Stimulated activated CD4-positive, alpha-beta T cell treated with anti-CD3 and anti-CD28 coated beads, Interleukin-4, amount 100 ng/mL, for 48 hours (primary cell): ENCODE data around the gene SLC22A24.
"Not testable (repeated sequence)": the region's sequence is repeated elsewhere in the genome, so short reads cannot be mapped to it uniquely, and the experiment has no call there.

Experiments
- DNase-seq, 2 donors: peaks; one replicate each; pipeline ENCODE4 v3.0.0-alpha.2; 2020; ENCODE audit warnings: low read depth in 2 of 2

Gene SLC22A24, protein sequence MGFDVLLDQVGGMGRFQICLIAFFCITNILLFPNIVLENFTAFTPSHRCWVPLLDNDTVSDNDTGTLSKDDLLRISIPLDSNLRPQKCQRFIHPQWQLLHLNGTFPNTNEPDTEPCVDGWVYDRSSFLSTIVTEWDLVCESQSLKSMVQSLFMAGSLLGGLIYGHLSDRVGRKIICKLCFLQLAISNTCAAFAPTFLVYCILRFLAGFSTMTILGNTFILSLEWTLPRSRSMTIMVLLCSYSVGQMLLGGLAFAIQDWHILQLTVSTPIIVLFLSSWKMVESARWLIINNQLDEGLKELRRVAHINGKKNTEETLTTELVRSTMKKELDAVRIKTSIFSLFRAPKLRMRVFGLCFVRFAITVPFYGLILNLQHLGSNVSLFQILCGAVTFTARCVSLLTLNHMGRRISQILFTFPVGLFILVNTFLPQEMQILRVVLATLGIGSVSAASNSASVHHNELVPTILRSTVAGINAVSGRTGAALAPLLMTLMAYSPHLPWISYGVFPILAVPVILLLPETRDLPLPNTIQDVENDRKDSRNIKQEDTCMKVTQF

DNA sequence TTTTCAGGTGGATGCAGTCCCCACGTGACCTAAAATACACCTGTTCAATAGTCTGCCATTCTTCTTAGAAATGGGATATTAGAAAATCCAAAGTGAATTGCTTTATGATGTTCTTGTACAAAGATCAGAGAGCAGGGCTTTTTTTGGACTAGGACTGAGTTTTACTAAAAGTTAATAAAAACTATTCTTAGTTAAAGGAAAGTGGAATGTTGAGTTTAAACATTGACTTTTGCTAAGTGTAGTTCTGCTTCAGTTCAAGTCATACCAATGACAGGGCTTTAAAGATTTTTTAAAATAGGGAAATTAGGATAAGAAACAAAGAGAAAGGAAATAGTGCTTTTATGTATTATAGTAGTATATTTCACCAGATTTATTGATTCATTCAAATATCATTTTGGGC is at the start of gene SLC22A24:
Gene SLC22A24 (minus strand): TSS at position 101 of the 400 bp plus-strand sequence. CDS start 442 bp downstream, outside the sequence.
- no peak for DNase-seq

DNA sequence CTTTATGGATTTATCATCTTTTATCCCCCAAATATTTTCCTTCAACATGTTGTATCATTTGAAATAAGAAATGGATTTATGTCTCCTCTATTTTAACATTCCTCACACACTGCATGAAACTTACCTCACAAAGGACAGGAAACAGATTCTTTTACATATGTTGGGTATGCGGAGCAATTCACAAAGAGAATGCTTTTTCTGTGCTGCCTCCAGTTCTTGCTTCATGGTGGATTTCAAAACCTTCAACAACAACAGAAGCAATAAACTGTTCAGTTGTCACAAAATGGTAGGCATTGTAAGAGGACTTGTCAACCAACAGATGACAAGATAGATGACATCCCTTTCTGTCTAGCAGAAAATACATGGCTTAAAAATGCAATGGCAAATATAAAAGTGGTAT is 36.5 kb upstream of the SLC22A24 start:
- DNase-seq, result no peak

DNA sequence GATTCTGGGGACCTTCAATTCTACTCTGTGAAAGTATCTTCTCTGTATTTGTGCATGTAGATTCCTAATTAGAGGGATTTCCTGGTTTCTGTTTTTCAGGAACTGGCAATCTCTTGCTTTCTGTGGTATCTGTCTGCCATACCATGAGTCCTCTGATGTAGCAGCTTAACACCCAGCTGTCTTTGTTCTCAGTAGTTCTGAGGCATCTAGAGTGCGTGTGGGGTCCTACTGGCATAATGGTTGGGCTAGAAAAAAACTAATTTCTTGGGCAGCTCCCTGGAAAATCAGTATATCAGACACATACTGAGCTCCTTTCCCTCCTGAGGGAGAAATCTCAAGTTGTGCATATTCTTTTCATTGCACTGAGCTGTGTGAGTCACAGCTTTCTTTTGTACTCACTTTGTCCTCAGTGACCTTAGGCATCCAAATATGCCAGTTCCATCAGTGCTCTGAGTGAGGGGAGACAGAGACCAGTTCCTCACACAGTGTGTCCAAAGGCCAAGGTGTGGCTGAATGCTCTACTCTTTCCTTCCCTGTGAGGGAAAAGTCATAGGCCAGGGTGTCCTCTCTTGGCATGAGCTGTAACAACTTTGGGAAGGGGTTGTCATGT is 35.5 kb upstream of the SLC22A24 start:
- no peak for DNase-seq

DNA sequence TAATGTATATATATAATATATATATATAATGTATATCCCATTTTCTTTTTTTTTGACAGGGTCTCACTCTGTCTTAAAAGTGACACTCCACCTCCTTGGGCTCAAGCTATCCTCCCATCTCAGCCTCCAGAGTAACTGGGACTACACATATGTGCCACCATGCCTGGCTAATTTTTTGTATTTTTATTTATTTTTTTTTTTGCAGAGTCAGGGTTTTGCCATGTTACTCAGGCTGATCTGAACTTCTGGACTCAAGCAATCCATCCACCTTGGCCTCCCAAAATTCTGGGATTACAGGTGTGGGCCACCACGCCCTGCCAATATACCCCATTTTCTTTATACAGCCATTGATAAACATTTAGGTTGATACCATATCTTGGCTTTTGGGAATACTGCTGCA is 33.9 kb upstream of the SLC22A24 start:
- DNase-seq, result no peak

DNA sequence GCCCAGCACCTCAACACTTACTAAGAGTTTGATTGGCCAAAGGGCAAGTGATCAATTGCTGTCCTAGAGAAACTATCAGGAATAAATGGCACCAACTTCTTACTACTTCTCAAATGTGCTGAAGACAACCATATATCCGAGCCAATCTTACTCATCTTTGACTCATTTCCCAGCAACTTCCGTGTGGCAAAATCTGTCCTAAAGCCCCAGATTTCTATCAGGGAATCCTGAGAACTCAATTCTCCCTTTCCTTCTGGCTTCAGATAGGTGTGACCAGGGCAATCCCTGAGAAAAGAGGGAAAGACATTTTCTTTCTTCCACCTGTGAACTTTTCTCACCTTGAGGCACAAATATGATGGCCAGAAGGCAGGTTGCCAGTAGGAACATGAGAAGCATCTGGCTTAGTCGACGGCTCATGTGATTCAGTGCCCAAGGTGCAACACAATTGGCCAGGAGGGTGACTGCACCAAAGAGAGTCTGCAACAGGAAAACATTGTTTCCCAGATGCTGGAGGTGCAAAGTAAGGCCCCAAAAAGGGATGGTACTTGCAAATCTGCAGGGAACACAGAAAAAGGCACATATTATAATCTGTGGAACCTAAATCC is 21.8 kb upstream of the SLC22A24 start:
- no peak for DNase-seq

DNA sequence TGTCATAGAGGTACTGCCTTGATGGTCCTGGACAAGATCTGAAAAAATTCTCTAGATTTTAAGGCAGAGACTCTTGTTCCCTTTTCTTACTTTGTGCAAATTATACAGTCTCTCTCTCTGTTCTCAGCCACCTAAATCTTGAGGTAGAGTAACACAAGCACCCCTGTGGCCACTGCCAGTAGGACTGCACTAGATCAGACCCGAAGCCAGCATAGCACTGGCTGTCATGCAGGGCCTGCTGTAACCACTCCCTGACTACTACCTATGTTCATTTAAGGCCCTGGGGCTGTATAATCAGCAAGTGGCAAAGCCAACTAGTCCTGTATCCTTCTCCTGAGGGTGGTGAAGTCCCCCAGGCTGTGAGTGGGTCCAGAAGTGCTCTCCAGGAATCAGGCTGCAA is 11.8 kb upstream of the SLC22A24 start:
- no peak for DNase-seq

DNA sequence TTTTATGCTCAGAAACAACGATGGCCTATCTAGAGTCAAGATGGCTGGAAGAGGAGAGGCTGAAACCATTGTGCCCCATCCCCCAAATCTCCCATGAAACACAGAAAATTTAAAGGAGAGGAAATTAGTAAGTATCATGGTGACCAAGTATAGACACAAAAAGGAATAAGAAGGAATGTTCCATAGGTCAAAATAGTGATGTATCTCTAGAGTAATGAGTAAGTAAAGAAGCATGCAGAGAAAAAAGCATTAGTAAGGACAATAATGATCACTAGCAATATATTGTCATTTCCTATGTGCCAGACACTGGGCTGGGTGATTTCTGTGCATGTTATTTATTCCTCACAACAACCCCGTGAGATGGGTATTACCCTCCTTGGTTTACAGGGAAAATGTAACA is 2.6 kb upstream of the SLC22A24 start:
- no peak for DNase-seq

DNA sequence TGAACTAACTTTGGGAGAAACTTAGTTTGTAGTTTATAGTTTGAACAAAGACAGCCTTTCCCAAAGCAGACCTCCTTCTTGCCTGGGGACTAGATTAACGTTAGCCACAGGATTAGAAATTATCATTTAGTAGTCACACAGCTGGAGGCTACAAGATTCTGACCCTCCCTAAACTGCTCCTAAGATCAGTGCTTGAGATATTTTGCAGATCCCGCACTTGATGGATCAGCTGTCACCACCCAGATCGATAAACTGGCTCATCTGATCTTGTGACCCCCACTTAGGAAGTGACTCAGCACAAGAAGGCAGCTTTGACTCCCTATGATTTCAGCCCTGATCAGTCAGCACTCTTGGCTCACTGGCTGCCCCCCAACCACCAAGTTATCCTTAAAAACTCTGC is 1.6 kb downstream of the SLC22A24 start:
- DNase-seq, result no peak

DNA sequence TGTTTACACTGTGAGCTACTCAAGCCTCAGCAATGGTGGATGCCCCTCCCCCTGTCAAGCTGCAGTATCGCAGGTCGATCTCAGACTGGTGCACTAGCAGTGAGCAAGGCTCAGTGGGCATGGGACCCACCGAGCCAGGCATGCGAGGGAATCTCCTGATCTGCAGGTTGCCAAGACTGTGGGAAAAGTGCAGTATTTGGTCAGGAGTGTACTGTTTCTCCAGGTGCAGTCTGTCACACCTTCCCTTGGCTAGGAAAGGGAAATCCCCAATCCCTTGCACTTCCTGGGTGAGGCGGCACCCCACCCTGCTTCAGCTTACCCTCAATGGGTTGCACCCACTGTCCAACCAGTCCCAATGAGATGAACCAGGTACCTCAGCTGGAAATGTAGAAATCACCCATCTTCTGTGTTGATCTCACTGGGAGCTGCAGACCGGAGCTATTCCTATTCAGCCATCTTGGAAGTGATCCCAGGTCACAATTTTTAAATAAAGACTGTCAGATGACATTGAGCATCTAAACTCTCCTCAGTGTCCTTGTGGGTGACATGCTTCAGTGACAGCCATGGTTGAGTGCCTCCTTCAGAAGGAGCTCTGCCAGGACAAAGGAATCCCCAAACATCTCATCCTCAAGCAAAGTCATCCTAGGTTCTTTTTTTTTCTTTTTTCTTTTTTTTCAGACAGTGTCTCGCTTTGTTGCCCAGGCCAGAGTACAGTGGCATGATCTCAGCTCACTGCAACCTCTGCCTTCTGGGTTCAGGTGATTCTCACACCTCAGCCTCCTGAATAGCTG is 10.8 kb downstream of the SLC22A24 start:
- no peak for DNase-seq

DNA sequence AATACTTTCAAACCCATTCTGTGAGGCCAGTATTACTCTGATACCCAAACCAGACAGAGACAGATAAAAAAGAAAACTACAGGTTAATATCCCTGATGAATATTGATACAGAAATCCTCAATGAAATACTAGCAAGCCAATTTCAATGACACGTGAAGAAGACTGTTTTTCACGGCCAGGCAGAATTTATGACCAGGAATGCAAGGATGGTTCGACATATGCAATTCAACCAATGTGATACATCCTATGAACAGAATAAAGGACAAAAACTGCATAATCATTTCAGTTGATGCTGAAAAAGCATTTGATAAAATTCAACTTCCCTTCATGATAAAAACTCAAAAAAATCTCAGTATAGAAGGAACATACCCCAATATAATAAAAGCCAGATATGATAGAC is 44.5 kb downstream of the SLC22A24 start:
- no peak for DNase-seq

DNA sequence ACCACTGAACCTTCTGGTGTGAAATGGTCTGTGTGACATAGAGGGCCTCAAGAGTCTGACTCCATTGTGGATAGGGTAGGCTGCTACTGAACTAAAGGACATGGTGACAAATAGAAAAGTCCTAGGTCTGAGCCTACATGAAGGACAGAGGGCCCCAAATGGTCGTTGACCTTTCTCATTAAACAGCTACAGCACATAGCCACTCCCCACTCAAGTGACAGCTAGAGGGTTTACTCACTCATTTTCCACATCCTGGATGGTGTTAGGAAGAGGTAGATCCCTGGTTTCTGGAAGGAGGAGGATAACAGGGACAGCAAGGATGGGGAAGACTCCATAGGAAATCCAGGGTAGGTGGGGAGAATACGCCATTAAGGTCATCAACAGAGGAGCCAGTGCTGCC is 63.3 kb downstream of the SLC22A24 start:
- no peak for DNase-seq

DNA sequence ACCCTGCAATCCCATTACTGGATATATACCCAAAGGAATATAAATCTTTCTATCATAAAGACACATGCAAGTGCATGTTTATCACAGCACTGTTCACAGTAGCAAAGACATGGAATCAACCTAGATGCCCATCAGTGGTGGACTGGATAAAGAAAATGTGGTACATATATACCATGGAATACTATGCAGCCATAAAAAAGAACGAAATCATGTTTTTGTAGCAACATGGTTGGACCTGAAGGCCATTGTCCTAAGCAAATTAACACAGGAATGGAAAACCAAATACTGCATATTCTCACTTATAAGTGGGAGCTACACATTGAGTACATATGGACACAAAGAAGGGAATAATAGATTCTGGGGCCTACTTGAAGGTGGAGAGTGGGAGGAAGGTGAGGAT is 97.8 kb downstream of the SLC22A24 start:
- DNase-seq, result not testable (repeated sequence)

DNA sequence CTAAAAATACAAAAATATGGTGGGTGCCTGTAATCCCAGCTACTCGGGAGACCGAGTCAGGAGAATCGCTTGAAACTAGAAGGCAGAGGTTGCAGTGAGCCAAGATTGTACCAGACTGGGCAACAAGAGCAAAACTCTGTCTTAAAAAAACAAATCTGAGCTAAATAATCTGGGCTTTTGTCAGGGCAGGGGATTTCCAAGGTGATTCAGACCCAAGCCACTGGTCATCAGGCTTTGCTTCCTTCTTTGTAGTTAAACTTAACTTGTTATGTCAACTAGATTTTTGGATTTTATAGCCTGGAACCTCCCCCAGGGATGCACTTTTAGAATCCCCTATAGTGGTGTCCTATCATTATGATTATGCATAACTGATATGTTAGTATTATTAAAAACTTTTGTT is 101.4 kb downstream of the SLC22A24 start:
- no peak for DNase-seq

DNA sequence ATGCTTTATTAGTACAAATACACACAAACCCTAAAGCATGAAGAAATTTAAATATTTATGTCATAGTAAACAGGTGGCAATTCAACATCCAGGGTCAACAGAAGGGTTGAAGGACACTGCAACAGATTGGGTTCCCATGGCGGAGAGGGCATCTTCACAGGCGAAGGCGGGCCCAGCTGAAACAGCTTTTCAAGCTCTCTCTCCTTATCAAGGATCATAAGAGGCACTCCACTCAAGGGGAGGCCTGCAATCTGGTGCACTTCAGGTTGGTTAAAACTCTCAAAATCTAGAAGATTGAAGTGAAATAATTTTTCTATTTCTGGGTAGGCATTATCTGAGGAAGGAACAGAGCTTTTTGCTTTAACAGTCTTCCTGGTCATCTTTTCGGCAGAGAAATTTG is 111.6 kb downstream of the SLC22A24 start:
- no peak for DNase-seq
